GM06990 (cell line): Measurements from ENCODE around the gene SMIM17.

Experiments used
- DNase-seq: peaks from one replicate; pipeline ENCODE4 v3.0.0-alpha.2; 2011; ENCODE audit not compliant: insufficient read length; ENCODE audit errors: extremely low read depth
- H3K27me3 ChIP-seq: replicated peaks from 2 replicates; pipeline ENCODE4 v1.6.0; 2011; ENCODE audit warnings: low read length; ENCODE audit not compliant: control insufficient read depth, insufficient read depth
- H3K36me3 ChIP-seq: 2 replicates; pipeline ENCODE4 v1.5.1; 2011; ENCODE audit warnings: low read length; ENCODE audit not compliant: control insufficient read depth, insufficient read depth
- H3K4me3 ChIP-seq: replicated peaks from 2 replicates; pipeline ENCODE4 v1.5.1; 2011; ENCODE audit warnings: low read depth, mild to moderate bottlenecking, control low read depth, low read length
- TF ChIP-seq, protein P1 (sequence below): IDR thresholded peaks from 2 replicates; pipeline ENCODE4 v1.5.1; 2011; ENCODE audit warnings: low read length, control low read depth, mild to moderate bottlenecking, inconsistent platforms; ENCODE audit not compliant: insufficient read depth, poor library complexity, severe bottlenecking

SMIM17 gene

DNA sequence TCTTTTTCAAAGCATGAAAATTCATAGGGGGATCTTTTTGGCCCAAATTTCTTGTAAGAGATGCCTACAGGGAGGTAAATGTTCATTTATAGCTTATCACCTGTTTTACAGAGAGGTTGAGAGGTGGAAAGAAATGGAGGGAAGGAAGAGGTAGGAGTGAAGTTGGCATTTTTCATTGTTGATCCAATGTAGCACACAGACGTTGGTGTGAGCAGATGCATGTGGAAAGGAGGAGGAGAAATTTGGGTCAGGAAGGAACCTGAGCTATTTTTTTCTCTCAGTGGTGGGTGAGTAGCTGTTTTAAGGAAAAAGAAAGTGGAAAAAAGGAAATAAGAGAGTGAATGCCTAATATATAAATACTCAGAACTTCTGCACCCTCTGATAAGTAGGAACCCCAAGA, 9.9 kb upstream of the SMIM17 start:
- H3K36me3 ChIP-seq: no peaks in the 10 kb centered on the region
- no peaks in the 10 kb centered on the region for H3K27me3 ChIP-seq
- no peak for DNase-seq
- H3K4me3 ChIP-seq: no peak overlapping the region
- TF ChIP-seq, protein P1, sequence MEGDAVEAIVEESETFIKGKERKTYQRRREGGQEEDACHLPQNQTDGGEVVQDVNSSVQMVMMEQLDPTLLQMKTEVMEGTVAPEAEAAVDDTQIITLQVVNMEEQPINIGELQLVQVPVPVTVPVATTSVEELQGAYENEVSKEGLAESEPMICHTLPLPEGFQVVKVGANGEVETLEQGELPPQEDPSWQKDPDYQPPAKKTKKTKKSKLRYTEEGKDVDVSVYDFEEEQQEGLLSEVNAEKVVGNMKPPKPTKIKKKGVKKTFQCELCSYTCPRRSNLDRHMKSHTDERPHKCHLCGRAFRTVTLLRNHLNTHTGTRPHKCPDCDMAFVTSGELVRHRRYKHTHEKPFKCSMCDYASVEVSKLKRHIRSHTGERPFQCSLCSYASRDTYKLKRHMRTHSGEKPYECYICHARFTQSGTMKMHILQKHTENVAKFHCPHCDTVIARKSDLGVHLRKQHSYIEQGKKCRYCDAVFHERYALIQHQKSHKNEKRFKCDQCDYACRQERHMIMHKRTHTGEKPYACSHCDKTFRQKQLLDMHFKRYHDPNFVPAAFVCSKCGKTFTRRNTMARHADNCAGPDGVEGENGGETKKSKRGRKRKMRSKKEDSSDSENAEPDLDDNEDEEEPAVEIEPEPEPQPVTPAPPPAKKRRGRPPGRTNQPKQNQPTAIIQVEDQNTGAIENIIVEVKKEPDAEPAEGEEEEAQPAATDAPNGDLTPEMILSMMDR: no peak

DNA sequence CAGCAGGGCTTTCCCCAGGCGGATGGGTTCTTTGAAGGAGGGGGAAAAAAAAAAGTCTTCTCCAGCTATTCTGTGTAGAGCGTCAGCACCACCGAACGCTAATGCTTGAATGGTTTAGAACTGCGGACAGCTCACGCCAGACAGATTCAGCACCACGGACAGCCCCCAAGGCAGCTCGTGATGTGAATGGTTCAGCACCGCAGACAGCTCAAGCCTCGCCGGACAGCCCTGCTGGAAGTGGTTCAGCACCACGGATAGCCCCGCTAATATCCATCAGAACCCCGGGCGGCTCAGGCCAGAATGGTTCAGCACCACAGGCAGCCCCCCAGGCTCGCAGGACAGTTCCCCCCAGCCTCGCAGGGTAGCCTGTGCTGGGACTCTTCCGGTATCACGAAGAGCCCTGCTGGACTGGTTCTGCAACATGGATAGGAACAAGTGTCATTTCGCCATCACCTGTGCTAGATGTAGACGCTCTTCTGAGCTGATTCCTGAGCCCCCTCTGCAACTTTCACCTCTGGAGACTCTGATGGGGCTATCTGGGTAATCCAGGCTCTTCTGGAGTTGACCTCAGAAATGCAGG, 4.9 kb upstream of the SMIM17 start:
- H3K36me3 ChIP-seq: no peaks in the 10 kb centered on the region
- TF ChIP-seq, protein P1: no peak
- no peak overlapping the region for H3K4me3 ChIP-seq
- H3K27me3 ChIP-seq: no peaks in the 10 kb centered on the region
- DNase-seq: no peak

DNA sequence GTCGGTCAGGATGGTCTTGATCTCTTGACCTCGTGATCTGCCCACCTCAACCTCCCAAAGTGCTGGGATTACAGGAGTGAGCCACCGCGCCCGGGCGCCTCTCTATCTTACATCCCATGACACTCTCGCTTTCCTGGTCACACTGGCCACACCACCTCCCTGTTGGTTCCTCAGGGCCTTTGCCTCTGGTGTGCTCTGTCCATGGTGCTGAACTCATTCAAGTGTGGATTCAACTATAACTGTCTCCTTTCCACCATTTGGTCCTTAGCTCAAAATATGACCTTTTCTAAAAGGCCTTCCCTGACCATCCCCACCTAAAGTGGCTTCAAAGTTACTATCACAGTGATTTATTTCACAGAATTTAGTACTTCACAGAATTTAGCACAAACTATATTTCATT, 3.7 kb upstream of the SMIM17 start:
- Histone ChIP-seq H3K27me3 (no peaks in the 10 kb centered on the region), H3K4me3 (no peak overlapping the region), H3K36me3 (no peaks in the 10 kb centered on the region)
- TF ChIP-seq, protein P1: no peak
- no peak for DNase-seq

DNA sequence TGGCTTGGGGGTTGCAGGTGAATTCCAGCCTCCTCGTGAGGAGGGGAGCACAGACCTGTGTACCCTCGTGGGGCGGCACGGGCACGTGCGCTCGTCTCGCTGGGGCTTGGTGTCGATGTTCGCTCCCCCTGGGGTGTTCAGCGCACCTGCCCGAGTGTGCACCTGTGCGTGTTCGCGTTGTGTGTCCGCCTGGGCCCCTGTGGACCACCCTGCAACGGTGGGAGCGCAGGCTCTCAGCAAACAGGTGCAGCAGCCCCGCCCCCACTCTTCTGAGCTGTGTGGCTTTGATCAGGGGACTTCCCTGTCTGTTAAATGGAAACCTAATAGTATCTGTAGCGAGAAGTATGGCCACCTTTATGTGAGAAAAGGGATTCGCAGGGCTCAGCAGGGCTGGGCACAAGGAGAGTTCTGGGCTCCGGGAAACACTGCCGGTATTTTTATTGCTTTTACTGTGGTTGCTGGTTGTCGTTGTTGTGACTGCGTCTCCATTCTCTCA, 549 bp downstream of the SMIM17 start:
- no peaks in the 10 kb centered on the region for H3K36me3 ChIP-seq
- H3K27me3 ChIP-seq: no peaks in the 10 kb centered on the region
- TF ChIP-seq, protein P1: no peak
- H3K4me3 ChIP-seq: no peak overlapping the region
- no peak for DNase-seq

DNA sequence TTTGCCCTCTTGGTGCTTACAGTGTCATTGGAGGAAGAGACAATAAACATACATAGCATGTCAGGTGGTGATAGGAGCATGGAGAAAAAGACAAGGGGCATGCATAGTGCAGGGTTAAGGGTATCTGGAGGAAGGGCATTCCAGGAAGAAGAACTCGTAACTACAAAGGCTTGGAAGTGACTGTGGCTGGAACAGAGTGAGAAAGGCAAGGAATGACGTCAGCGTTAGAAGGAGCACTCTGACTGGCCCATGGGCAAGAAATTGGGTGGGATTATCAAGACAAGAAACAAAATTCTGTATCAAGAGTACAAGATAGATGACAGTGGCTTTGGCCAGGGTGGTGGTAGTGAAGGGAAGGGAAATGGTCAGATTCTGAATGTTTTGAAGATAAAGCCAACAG, 11.2 kb downstream of the SMIM17 start:
- DNase-seq: no peak
- Histone ChIP-seq H3K4me3 (no peak overlapping the region), H3K36me3 (no peaks in the 10 kb centered on the region), H3K27me3 (no peaks in the 10 kb centered on the region)
- TF ChIP-seq, protein P1: no peak

DNA sequence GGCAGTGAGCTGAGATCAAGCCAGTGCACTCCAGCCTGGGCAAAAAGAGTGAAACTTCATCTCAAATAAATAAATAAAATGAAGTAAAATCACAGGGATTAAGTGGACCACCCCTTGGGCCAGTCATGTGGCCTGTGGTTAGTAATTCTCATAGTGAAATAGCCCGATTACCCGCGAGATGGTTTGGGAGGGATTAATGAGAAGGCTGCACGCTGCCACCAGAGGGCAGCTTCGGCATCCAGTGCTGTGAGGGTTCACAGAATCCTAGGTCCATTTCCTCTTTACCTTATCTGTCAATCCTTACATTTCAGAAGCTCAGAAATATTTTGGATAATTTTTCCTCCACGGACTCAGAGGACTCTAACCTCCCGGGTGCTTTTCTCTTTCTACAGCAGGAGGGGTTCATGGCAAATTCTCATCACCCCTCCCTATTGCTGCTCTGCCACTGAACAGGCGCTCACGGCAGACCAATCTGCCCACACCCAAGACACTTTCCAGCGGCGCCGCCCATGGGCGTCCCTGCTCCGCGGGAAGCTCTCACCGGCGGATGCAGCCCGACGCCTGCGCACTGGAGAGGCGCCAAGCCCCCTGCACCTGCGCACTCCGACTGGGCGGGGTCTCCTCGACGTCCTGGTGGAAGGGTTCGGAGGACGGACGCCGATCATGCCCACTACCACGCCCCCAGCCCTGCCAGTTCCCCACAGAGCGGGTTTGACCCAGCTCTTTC, 17.6 kb downstream of the SMIM17 start:
- Histone ChIP-seq H3K36me3 (no peaks in the 10 kb centered on the region), H3K4me3 (no peak overlapping the region), H3K27me3 (no peaks in the 10 kb centered on the region)
- no peak for DNase-seq
- TF ChIP-seq, protein P1: no peak
